NB4 (cell line): ENCODE measurements around the gene MON1A.

Experiments
- DNase-seq: peaks from one replicate; pipeline ENCODE4 v3.0.0; 2010; ENCODE audit warnings: low read depth
- H3K4me3 ChIP-seq: one replicate; pipeline ENCODE4 v1.5.1; 2011; ENCODE audit warnings: mild to moderate bottlenecking, low read depth, low read length, moderate library complexity
- MYC ChIP-seq: IDR thresholded peaks from 2 replicates; pipeline ENCODE4 v1.6.1; 2011; ENCODE audit warnings: low read depth, low read length
- POLR2A ChIP-seq: IDR thresholded peaks from 2 replicates; pipeline ENCODE4 v1.6.1; 2011; ENCODE audit warnings: mild to moderate bottlenecking; ENCODE audit not compliant: insufficient read length; ENCODE audit errors: extremely low read depth
- TF ChIP-seq, protein P1 (sequence below): IDR thresholded peaks from 2 replicates; pipeline ENCODE4 v1.6.1; 2011; ENCODE audit warnings: low read depth, low read length
- TF ChIP-seq, protein P2 (sequence below): IDR thresholded peaks from one replicate; pipeline ENCODE4 v1.5.1; 2012; ENCODE audit warnings: low read depth, low read length

MON1A gene

DNA sequence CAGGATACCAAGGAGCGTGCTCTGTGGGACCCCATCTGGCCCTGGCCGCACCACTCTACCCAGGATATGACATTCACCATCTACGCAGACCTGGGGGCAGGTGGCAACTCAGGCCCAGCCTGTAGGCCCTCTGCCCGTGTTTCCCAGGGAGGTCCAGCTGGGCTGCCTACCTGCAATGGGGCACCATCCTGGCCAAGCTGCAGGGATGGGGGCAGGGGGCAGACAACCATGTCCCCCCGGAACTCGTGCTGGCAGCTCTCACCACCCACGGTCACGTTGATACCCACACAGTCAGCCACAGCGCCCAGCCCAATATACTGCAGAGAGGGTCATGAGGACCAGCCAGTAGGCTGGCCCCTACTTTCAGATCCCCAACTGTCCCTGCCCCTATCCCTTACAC lies 33.8 kb downstream of the MON1A start:
- TF ChIP-seq, protein P1, sequence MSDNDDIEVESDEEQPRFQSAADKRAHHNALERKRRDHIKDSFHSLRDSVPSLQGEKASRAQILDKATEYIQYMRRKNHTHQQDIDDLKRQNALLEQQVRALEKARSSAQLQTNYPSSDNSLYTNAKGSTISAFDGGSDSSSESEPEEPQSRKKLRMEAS: no peak
- TF ChIP-seq, protein P2, sequence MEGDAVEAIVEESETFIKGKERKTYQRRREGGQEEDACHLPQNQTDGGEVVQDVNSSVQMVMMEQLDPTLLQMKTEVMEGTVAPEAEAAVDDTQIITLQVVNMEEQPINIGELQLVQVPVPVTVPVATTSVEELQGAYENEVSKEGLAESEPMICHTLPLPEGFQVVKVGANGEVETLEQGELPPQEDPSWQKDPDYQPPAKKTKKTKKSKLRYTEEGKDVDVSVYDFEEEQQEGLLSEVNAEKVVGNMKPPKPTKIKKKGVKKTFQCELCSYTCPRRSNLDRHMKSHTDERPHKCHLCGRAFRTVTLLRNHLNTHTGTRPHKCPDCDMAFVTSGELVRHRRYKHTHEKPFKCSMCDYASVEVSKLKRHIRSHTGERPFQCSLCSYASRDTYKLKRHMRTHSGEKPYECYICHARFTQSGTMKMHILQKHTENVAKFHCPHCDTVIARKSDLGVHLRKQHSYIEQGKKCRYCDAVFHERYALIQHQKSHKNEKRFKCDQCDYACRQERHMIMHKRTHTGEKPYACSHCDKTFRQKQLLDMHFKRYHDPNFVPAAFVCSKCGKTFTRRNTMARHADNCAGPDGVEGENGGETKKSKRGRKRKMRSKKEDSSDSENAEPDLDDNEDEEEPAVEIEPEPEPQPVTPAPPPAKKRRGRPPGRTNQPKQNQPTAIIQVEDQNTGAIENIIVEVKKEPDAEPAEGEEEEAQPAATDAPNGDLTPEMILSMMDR: no peak
- no peak for TF ChIP-seq MYC
- no peak for TF ChIP-seq POLR2A
- no peak for DNase-seq
- no peak overlapping the region for H3K4me3 ChIP-seq

DNA sequence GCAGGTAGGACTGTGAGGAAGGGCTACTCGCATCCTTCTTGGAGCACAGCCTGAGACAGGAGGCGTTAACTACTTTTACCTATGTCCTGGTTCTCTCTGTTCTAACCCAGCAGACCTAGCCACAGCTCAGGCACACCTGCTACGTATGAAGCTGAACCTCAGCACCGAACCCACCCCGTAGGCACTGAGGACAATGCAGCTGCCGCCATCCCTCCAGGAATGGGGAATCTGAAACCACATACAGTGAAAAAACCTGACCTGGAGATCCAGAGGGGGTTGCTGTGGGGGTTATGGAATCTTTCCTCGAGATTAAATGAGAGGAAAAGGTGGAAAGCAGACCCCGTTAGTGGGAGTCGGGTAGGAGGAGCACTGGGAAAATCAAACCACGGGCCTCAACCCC lies 40.3 kb downstream of the MON1A start:
- H3K4me3 ChIP-seq: no peak overlapping the region
- no peak for DNase-seq
- TF ChIP-seq, protein P2: no peak
- TF ChIP-seq MYC (no peak), POLR2A (no peak)

DNA sequence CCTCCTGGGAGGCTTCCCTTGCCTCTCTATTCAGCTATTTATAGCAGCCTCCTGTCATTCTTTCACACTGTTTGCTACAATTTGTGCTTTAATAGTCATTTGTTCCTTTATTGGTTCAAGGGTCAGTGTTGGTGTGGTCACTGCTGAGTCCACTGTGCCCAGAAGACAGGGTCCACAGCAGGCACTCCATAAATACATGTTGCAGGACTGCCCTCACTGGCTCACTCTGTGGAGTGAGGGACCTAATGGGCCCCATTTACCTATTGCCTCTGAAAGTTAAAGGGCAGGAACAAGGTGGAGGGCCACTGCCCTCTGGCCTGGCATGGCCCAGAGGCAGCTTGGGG lies 42.7 kb downstream of the MON1A start:
- H3K4me3 ChIP-seq: no peak overlapping the region
- DNase-seq: no peak
- TF ChIP-seq, protein P1: no peak
- no peak for TF ChIP-seq POLR2A
- TF ChIP-seq, protein P2: no peak
- TF ChIP-seq MYC: no peak

DNA sequence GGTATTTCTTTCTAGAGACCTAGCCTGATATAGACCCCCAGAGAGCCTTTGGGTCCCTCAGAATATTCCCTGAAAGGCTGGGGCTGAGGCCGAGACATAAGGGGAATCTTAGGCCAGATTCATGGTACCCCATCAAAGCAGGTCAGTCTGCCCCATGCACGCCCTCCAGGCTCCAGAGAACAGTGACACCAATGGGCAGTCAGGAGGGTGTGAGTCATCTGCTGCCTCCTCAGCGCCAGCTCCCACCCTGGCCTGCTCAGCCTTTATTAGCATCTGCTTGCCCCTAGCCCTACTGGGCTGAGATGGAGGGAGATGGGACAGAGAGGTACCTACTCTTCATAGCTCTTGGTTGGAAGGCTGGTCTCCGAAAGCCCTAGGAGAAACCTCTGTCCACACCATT lies 45.6 kb downstream of the MON1A start:
- DNase-seq: no peak
- no peak overlapping the region for H3K4me3 ChIP-seq
- TF ChIP-seq, protein P2: no peak

DNA sequence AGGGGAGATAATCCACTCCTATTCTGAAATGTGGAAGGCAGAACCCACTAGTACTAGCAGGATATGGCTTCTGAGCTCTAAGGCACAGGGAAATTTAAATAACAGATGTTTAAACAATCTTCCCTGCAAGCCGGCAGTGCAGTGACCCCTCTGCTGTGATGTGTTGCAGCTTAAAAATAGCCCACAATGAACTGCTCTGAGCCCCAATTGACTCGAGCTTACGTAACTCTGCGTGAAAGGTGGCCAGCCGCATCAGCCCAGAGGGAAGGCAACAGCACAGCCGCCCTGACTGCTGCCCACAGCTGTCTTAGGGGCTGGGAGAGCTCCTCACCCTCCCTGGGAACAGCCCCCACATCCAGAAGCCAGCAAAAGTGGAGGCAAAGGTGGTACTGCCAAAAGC lies 47.4 kb downstream of the MON1A start:
- no peak overlapping the region for H3K4me3 ChIP-seq
- peak; percentile 85 for DNase-seq
- TF ChIP-seq, protein P2: no peak
- TF ChIP-seq MYC (no peak), POLR2A (no peak)
- TF ChIP-seq, protein P1: 0 out of 2 replicates have a peak, but pooled peaks have one; percentile 5

DNA sequence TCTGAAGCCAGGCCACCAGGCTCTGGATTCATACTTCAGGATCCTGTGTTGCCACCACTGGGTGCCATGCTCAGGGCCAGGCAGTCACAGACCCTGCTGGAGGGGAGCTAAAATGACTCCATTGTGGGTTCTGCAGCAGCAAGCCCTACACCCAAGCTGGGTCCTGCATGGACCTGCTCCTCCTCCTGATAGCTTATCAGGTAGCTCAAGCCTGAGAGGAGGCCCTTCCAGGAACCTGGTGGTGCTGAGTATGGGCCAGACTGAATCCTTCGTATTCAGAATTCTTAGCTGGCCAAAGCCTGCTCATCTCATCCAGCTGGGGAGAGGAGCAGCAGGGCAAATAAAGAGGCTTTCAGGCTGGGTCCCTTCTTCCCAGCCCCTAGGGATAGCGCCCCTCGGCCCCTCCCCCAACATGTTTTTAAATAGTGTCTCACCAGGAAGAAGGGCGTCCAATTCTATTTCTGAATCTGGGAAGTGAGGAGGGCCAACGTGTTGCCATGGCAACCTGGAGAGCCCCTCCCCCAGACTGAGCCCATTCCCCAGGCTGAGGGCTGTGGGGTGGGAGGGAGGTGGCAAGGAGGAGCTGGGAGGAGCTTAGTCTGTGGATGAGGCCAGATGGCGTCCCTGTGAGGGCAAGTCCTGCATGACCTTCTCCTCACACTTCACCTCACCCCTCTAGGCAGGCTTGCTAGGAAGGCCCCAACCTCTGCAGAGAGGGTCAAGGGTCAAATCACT lies 48.9 kb downstream of the MON1A start:
- peak; percentile 24 for DNase-seq
- no peak for TF ChIP-seq POLR2A
- TF ChIP-seq MYC: no peak
- TF ChIP-seq, protein P1: no peak
- TF ChIP-seq, protein P2: no peak
- no peak overlapping the region for H3K4me3 ChIP-seq
